ENCODE measurements around the gene COX7B2. TPM values are rescaled to one million over a fixed set of nuclear protein-coding genes. Genes with fewer than 3 reads are reported as not detected.

COX7B2 gene
- total and polyA plus RNA-seq, 2 of the 13 experiments (the other 11 are each of a cell fraction or from before 2014, with no cell fraction given): not detected

GRCh38 chr4:46900082-46900481, 9.0 kb downstream of the COX7B2 start (continued):
- TF ChIP-seq ZBTB4 (CRISPR knock-in tag; IDR thresholded peaks at IDR 0.05; ENCODE audit: borderline replicate concordance) (no peak), ZNF431 (CRISPR knock-in tag; IDR thresholded peaks at IDR 0.05; ENCODE audit: borderline replicate concordance, low read depth) (no peak), ZBTB1 (CRISPR knock-in tag; IDR thresholded peaks at IDR 0.05; ENCODE audit: borderline replicate concordance) (no peak), HDAC6 (IDR thresholded peaks at IDR 0.05; ENCODE audit: low read depth, low read length) (no peak), ZNF773 (CRISPR knock-in tag; IDR thresholded peaks at IDR 0.05; ENCODE audit: borderline replicate concordance) (no peak), CREB3 (CRISPR knock-in tag; IDR thresholded peaks at IDR 0.05) (no peak), ZNF280D (CRISPR knock-in tag; IDR thresholded peaks at IDR 0.05) (no peak)

All from HepG2 (cell line).